Memory B cell (primary cell): ENCODE data around the gene ADCYAP1.

Experiments
- ATAC-seq: fragments of 150-1000 bp; cut with Tn5 transposase; 2 replicates; pipeline ENCODE4 v1.10.0; 2021; ENCODE audit warnings: low read depth, mild to moderate bottlenecking, moderate library complexity
- DNase-seq, 2 donors: peaks; one replicate each; pipeline ENCODE4 v3.0.0; 2022; ENCODE audit warnings: low spot score in 2 of 2
- H3K27ac Mint-ChIP-seq: one replicate; pipeline ENCODE4 v1.8.0; 2022; ENCODE audit warnings: mild to moderate bottlenecking, moderate library complexity, mixed read lengths
- H3K27me3 Mint-ChIP-seq: one replicate; pipeline ENCODE4 v1.8.0; 2022; ENCODE audit warnings: mixed read lengths
- H3K36me3 Mint-ChIP-seq: one replicate; pipeline ENCODE4 v1.8.0; 2022; ENCODE audit warnings: mild to moderate bottlenecking, mixed read lengths
- H3K4me1 Mint-ChIP-seq: one replicate; pipeline ENCODE4 v1.8.0; 2022; ENCODE audit warnings: mixed read lengths
- H3K4me3 Mint-ChIP-seq: one replicate; pipeline ENCODE4 v1.8.0; 2022; ENCODE audit warnings: mild to moderate bottlenecking, moderate library complexity, mixed read lengths
- H3K9me3 Mint-ChIP-seq: one replicate; pipeline ENCODE4 v1.8.0; 2022; ENCODE audit warnings: mixed read lengths

ADCYAP1 gene

DNA sequence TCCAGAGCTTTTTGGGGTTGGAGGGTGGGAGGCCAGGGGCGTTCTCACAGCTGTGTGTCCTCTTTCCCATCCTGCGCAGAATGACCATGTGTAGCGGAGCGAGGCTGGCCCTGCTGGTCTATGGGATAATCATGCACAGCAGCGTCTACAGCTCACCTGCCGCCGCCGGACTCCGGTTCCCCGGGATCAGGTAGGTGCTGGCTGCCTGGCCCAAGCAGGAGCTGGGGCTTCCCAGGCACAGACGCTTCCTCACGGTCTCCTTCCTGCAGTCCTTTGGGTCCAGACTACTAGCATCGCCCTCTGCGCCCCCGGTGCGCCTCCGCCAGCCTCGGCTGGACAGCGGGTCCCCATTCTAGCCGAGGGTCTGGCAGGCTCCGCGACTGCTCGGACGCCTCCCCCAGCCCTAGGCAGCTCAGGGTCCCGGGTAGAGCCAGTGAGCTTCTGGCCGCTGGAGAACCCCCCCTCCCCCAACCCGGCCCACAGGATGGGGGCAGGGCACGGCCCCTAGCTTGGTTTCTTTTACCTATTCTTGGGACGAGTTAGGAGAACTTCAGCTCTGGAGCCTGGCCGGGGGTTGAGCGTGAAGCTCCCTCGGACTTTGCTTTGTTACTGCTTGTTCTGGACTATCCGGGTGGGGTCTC lies 756 bp downstream of the ADCYAP1 start:
- ATAC-seq (no peak), DNase-seq (no peak)
- Mint-ChIP-seq H3K36me3 (peaks cover 5% of the 10 kb centered on the region), H3K27ac (no peak overlapping the region), H3K9me3 (peaks cover 4% of the 10 kb centered on the region), H3K4me3 (no peak overlapping the region), H3K4me1 (peaks cover 3% of the 10 kb centered on the region), H3K27me3 (peaks cover 22% of the 10 kb centered on the region)

DNA sequence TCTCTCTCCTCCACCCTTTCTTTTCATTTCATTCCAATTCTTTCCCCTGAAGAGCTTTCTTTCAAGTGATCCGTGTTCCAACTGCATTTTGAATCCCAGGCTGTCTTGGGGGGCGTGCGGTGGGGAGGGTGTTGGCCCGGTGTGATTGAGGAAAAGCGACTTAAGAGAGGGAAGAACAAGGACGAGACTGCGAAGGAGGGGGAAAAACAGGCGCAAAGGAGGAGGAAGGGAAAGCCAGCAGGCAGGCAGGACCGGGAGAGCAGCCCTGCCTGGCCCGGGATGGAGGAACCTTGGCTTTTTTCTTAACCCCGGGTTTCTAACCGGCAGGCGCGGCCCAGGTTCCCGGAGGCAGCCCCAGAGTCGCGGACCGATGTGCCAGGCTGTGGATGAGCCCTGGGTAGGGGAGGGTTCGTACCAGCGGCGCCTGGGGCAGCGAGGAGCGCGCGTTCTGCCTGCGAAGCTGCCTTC lies 1.3 kb downstream of the ADCYAP1 start:
- Mint-ChIP-seq H3K9me3 (peaks cover 4% of the 10 kb centered on the region), H3K27ac (no peak overlapping the region), H3K4me3 (no peak overlapping the region), H3K27me3 (peaks cover 24% of the 10 kb centered on the region), H3K36me3 (peaks cover 5% of the 10 kb centered on the region), H3K4me1 (peaks cover 3% of the 10 kb centered on the region)
- no peak for DNase-seq
- ATAC-seq, result no peak

DNA sequence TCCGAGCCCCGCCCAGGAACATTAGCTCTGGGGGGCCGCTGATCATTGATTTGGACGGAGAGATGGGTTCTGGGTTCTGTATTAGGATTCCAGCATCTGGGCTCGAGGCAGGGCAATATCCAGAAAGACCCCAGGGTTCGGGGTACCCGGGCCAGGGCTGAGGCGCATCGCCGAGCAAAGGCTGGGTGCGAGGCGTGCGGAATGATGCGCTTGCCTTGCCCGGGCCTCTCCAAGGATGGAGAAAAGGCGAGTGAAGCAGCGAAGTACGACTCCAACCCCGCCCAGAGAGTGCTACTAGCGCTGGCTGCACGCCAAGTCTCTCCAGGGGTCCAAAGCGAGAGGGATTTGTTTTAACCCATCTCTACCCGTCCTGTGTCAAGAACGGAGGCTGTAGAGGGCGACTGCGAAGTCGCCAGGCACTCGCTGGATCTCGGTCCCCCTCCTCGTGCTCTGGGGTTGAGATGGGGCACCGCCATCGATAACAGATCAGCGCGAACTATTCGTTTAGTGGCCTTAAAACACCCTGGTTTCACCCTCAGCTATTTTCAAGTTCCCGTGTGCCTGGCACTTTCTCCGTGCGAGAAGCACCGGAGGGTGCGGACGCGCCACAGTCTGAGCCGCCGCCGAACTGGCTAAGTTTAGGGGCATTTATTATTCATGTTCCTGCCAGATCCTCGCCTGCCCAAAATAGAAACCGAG lies 1.9 kb downstream of the ADCYAP1 start:
- H3K36me3 Mint-ChIP-seq, result peaks cover 5% of the 10 kb centered on the region
- peaks cover 23% of the 10 kb centered on the region for H3K27me3 Mint-ChIP-seq
- H3K9me3 Mint-ChIP-seq, result peaks cover 4% of the 10 kb centered on the region
- H3K27ac Mint-ChIP-seq, result no peak overlapping the region
- peaks cover 3% of the 10 kb centered on the region for H3K4me1 Mint-ChIP-seq
- no peak overlapping the region for H3K4me3 Mint-ChIP-seq
- DNase-seq (no peak), ATAC-seq (no peak)

DNA sequence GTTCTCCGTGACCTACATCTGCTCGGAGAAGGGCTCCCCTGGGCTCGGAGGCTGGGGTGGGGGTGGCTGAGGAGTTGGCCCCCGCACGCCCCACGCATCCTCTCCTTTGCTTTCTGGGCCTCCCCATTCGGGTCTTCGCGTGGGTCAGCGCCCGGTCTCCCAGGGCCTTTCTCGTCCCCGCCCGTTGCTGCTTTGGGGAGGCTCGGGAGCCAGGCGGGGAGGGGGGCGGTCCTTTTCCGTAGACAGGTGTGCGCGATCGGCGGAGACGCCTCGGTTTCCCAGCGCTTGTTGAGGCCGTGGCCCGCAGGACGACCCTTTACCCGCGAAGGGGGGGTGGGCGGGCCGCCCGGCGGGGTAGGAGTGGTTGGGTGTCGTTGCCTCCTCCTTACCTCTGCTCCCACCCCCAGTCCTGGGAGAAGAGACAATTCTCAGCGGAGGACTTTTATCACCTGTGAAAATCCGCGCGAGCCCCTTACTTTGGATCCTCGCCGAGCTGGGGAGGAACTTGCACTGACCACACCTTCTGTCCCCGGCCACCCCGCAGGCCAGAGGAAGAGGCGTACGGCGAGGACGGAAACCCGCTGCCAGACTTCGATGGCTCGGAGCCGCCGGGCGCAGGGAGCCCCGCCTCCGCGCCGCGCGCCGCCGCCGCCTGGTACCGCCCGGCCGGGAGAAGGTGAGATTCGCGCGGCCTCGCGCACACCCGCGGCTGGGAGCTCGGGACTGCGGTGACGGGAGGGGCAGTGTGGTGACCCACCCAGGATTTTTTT lies 2.6 kb downstream of the ADCYAP1 start:
- Mint-ChIP-seq H3K27me3 (peaks cover 22% of the 10 kb centered on the region), H3K4me3 (no peak overlapping the region), H3K9me3 (peaks cover 4% of the 10 kb centered on the region), H3K36me3 (peaks cover 5% of the 10 kb centered on the region), H3K4me1 (peaks cover 3% of the 10 kb centered on the region), H3K27ac (no peak overlapping the region)
- ATAC-seq (no peak), DNase-seq (no peak)

DNA sequence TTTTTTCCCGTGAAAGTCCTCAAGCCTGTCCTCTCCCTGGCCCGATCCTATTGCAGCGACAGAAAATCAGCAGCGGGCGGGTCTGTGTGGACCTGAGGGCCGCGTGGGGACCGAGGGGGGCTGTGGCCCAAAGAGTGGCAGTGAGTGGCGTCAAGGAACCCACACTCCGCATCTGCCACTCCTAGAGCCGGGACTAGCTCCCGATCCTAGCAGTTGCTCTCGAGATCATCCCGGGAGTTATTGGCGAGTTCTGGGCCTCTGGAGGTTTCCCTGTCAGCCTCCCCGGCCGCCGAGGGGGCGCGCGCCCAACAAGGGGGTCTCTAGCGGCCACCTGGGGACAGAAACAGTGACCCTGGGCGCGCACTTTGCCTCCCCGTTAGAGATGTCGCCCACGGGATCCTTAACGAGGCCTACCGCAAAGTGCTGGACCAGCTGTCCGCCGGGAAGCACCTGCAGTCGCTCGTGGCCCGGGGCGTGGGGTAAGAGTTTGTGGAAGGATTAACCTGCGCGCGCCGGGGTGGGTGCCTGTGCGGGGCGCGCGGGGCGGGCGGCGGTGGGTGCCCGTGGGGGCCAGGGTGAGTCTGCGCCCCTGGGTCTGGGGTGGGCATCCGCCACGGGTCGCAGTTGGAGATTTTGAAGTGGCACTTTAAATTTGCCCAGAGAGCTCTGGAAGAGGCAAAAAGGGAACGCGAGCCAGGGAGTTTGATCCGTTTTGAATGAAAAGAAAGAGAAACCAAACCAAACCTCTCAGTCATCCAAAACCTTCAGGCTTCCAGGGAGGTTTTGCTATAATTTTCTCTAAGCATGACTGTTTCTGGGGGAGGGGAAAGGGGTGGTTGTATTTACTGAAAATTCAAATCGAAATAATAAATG lies 3.5 kb downstream of the ADCYAP1 start:
- no peak overlapping the region for H3K4me3 Mint-ChIP-seq
- no peak for ATAC-seq
- peaks cover 3% of the 10 kb centered on the region for H3K4me1 Mint-ChIP-seq
- DNase-seq, result no peak
- H3K27ac Mint-ChIP-seq, result no peak overlapping the region
- H3K9me3 Mint-ChIP-seq, result peaks cover 4% of the 10 kb centered on the region
- peaks cover 5% of the 10 kb centered on the region for H3K36me3 Mint-ChIP-seq
- peaks cover 20% of the 10 kb centered on the region for H3K27me3 Mint-ChIP-seq

DNA sequence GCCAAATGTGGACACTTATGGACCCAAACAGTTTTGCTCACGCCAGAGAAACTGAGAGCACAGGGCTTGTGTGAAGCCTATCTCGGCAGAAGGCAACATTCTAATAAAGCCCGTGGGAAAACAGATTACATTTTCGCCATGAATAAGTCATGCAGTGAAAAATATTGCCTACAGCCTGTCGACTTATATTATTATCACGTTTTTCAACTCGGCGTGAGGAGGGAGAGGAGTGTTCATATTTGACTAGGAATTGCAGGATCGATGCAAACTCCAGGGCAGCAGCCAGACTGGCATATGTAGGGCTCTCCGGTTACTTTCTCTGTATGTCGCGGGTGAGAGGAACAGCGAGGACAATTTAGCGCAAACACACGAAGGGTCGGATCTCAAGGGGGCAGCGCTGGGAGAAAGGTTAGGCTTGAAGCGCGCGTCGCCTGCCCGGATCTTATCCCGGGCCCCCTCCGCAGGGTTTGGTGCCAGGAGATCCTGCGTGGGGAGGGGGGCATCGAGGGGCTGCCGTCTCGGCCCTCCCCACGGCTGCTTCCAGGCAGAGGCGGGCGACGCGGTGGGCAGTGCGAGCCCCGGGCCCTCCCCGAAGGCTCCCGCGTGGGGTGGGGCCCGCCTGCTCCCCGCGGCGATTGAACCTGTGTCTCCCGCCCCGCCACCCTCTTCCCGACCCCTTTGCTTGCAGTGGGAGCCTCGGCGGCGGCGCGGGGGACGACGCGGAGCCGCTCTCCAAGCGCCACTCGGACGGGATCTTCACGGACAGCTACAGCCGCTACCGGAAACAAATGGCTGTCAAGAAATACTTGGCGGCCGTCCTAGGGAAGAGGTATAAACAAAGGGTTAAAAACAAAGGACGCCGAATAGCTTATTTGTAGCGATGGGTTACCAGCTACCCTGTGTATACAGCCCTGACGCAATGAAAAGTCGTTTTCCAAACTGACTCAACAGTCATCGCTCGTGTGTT lies 4.4 kb downstream of the ADCYAP1 start:
- H3K27ac Mint-ChIP-seq, result no peak overlapping the region
- no peak for ATAC-seq
- DNase-seq, result no peak
- H3K27me3 Mint-ChIP-seq, result peaks cover 17% of the 10 kb centered on the region
- peaks cover 3% of the 10 kb centered on the region for H3K4me1 Mint-ChIP-seq
- peaks cover 4% of the 10 kb centered on the region for H3K9me3 Mint-ChIP-seq
- peaks cover 5% of the 10 kb centered on the region for H3K36me3 Mint-ChIP-seq
- no peak overlapping the region for H3K4me3 Mint-ChIP-seq

DNA sequence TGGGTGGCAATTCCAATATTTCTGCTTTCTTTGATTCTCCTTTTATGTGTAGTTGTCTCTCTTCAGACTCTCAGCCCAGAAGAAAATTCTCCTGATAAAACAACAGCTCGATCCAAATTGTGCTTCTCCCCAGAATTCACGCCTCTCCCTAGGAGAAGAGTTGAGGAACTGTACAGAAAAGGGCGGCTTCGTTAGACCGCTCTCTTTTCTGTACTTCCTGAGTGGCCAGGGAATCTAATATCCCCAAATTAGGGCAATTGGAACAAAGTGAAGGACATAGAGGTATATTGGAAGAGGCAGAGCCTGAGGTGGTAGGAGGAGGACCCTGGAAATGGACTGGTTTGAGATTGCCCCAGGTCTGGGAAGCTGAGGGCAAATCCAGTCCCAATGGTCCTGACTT lies 5.6 kb downstream of the ADCYAP1 start:
- no peak overlapping the region for H3K27ac Mint-ChIP-seq
- H3K36me3 Mint-ChIP-seq, result peaks cover 3% of the 10 kb centered on the region
- DNase-seq (no peak), ATAC-seq (no peak)
- H3K4me3 Mint-ChIP-seq, result no peak overlapping the region
- peaks cover 3% of the 10 kb centered on the region for H3K9me3 Mint-ChIP-seq
- H3K4me1 Mint-ChIP-seq, result no peaks in the 10 kb centered on the region
- H3K27me3 Mint-ChIP-seq, result peaks cover 16% of the 10 kb centered on the region

DNA sequence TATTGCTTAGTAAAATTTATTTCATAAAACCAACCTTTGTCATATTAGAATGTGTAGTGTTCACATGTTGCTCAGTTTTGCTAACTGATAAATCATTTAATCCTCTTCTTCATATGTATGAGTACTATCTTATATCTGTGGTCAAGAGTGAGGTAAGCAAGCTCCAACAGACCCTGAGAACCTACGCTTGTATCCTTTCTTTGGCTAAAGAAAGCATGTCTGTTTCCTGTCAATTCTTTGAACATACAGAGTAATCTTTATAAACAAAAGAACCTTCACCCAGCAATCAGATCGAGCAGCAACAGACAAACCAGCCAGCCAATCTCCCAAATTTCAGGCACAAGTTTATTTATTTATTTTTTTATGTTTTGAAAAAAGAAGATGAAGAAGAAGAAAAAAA lies 6.4 kb downstream of the ADCYAP1 start:
- Mint-ChIP-seq H3K4me1 (no peaks in the 10 kb centered on the region), H3K4me3 (no peak overlapping the region), H3K27me3 (peaks cover 14% of the 10 kb centered on the region), H3K9me3 (peaks cover 5% of the 10 kb centered on the region), H3K27ac (no peak overlapping the region), H3K36me3 (peaks cover 2% of the 10 kb centered on the region)
- ATAC-seq, result no peak
- no peak for DNase-seq

DNA sequence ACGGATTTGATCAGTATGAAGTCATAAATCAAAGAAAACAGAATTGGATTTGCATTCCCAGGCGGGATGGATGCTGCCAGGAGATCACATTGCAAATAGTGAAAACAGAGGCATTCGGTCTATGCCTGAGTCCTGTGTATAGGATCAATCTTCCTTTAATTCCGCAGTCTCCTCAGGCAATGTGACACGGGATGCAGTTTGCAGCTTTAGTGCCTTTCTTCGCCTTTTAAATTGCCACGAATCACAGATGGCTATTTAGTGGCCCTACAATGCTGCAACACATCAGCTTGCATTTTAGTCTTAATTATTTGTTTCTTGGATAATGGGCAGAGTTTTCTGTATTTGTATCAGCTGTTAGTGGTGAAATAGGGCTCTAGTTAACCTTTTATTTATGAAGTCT lies 6.8 kb downstream of the ADCYAP1 start:
- peaks cover 12% of the 10 kb centered on the region for H3K27me3 Mint-ChIP-seq
- H3K27ac Mint-ChIP-seq, result no peak overlapping the region
- no peak overlapping the region for H3K4me3 Mint-ChIP-seq
- H3K4me1 Mint-ChIP-seq, result no peaks in the 10 kb centered on the region
- H3K36me3 Mint-ChIP-seq, result peaks cover 2% of the 10 kb centered on the region
- DNase-seq (no peak), ATAC-seq (no peak)
- H3K9me3 Mint-ChIP-seq, result peaks cover 5% of the 10 kb centered on the region

DNA sequence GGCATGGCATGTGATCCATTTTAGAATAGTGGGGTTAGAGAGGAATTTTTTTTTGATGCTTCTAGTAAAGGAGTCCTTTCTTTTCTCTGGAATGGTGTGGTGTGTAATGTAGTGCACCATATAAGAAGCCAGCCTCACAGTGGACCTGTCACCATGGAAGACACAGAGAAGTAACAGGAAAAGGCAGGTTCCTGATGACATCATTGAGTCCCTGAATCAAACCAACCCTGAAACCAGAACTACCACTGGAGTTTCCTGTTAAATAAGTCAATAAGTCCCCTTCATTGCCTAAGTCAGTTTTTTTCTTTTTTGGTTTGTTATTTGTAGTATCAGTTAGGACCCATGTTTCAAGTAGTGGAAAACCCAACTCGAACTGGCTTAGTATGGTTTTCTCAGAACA lies 11.9 kb downstream of the ADCYAP1 start:
- ATAC-seq (no peak), DNase-seq (no peak)
- Mint-ChIP-seq H3K36me3 (no peaks in the 10 kb centered on the region), H3K27ac (no peak overlapping the region), H3K9me3 (peaks cover 10% of the 10 kb centered on the region), H3K4me1 (no peaks in the 10 kb centered on the region), H3K27me3 (peaks cover 5% of the 10 kb centered on the region), H3K4me3 (no peak overlapping the region)

DNA sequence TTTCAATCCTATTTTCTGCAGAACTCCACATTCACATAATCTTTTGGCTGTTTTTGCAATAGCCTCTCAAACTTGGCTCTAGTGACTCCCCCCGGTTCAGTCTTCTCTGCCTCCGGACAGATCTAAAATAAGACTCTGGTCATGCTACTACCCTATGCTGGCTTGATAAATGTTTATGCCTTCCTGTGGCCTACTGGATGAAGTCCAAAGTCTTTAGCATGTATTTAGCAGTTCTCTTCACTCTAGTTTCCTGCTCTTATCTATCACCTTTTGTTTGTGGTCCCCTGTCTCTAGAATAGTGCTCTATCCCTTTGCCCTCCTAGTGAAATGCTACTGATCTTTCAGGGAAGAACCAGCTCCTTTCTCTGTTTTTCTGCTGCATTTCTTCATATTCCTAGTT lies 14.4 kb downstream of the ADCYAP1 start:
- Mint-ChIP-seq H3K9me3 (peaks cover 10% of the 10 kb centered on the region), H3K27ac (no peak overlapping the region), H3K36me3 (no peaks in the 10 kb centered on the region), H3K4me3 (no peak overlapping the region), H3K4me1 (no peaks in the 10 kb centered on the region), H3K27me3 (peaks cover 3% of the 10 kb centered on the region)
- DNase-seq, result no peak
- ATAC-seq, result no peak

DNA sequence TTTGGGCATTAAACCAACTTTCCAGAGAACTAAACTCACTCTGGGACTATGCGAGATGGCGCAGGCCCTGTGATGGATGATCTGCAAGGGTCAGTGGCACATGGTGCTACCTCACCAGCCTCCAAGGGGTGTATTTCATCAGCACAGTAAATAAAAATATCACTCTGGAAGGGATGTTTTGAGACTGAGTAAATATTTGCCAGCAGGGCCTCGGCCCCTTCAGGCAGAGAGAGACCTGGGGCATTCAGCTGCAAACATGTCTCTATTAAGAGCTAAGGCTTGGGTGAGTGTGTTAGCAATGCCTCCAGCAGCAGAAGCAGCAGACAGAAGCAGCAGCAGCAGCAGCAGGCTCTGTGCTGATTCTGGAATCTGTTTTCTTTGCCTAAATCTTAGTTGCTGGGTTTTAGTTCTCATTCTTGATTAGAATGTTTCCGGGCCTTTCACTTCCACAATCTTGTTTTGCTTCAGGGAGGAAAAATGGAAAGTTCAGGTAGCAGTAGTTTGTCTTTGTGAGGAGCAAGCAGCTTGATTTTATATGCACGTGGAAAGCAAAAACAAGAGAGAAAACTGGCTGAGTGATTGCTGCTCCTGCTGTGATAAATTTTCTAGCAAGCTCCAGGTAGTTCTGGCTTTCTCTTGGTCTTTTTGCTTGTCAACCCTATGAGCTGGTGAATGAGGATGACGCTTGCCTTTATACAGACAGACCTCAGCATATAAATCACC lies 18.6 kb downstream of the ADCYAP1 start:
- Mint-ChIP-seq H3K9me3 (peaks cover 2% of the 10 kb centered on the region), H3K4me3 (no peak overlapping the region), H3K27ac (no peak overlapping the region), H3K36me3 (no peaks in the 10 kb centered on the region), H3K4me1 (no peaks in the 10 kb centered on the region), H3K27me3 (peaks cover 4% of the 10 kb centered on the region)
- no peak for ATAC-seq
- no peak for DNase-seq
